Smooth muscle cell (in vitro differentiated cells): Measurements from ENCODE around the gene CXCR6. TPM values are rescaled to one million over a fixed set of nuclear protein-coding genes. Genes with fewer than 3 reads are reported as not detected.

Source experiments
- DNase-seq: peaks from one replicate; lab custom pipeline; 2025; ENCODE audit not compliant: unreplicated experiment; lab: John Stamatoyannopoulos, UW
- H2AFZ ChIP-seq: fragments of 200-600 bp; sonication (generic); 2 replicates; pipeline ENCODE4 v1.6.0; 2016; ENCODE audit warnings: antibody characterized with exemption, low read depth, mild to moderate bottlenecking
- H3F3A ChIP-seq: fragments of 200-600 bp; sonication (generic); 2 replicates; pipeline ENCODE4 v1.6.0; 2017; ENCODE audit warnings: antibody characterized with exemption, low read depth
- H3K27ac ChIP-seq: fragments of 200-600 bp; sonication (generic); 2 replicates; pipeline ENCODE4 v1.5.1; 2016; ENCODE audit warnings: low read depth, mild to moderate bottlenecking
- H3K27me3 ChIP-seq: fragments of 200-600 bp; sonication (generic); 2 replicates; pipeline ENCODE4 v1.6.1; 2016; ENCODE audit warnings: low read depth, mild to moderate bottlenecking
- H3K36me3 ChIP-seq: fragments of 200-600 bp; sonication (generic); 2 replicates; pipeline ENCODE4 v1.5.1; 2016; ENCODE audit warnings: low read depth
- H3K4me1 ChIP-seq: fragments of 200-600 bp; sonication (generic); 2 replicates; pipeline ENCODE4 v1.5.1; 2016; ENCODE audit warnings: low read depth
- H3K4me2 ChIP-seq: fragments of 200-600 bp; sonication (generic); 2 replicates; pipeline ENCODE4 v1.6.0; 2016; ENCODE audit warnings: mild to moderate bottlenecking
- H3K4me3 ChIP-seq: fragments of 200-600 bp; sonication (generic); 2 replicates; pipeline ENCODE4 v1.5.1; 2016; ENCODE audit warnings: mild to moderate bottlenecking
- H3K79me2 ChIP-seq: fragments of 200-600 bp; sonication (generic); 2 replicates; pipeline ENCODE4 v1.6.0; 2016; ENCODE audit warnings: low read depth, mild to moderate bottlenecking
- H3K9ac ChIP-seq: fragments of 200-600 bp; sonication (generic); 2 replicates; pipeline ENCODE4 v1.6.0; 2016; ENCODE audit warnings: low read depth
- H3K9me3 ChIP-seq: fragments of 200-600 bp; sonication (generic); replicated peaks from 2 replicates; pipeline ENCODE4 v1.5.1; 2016; ENCODE audit warnings: low read depth
- H4K20me1 ChIP-seq: fragments of 200-600 bp; sonication (generic); 2 replicates; pipeline ENCODE4 v1.6.0; 2016; ENCODE audit warnings: low read depth
- WGBS: methylation state at CpG from one replicate; pipeline ENCODE4 v1.1.7; 2016; ENCODE audit warnings: low lambda C conversion rate; 5-methylcytosine and 5-hydroxymethylcytosine counted together
- polyA plus RNA-seq: library from polyadenylated mRNA; unstranded; fragments of >200 nt; fragmentation: Nextera tagmentation; extraction: Ambion mirVana; gene quantifications from 2 replicates; pipeline ENCODE4 v1.2.1, GENCODE V29; 2016
- total RNA-seq: library from RNA; depleted of rRNA; stranded (reverse); fragments of >200 nt; gene quantifications from 2 replicates; pipeline ENCODE4 v1.2.3, GENCODE V29; 2014
- TF ChIP-seq, protein P1 (sequence below): fragments of 200-600 bp; sonication (generic); IDR thresholded peaks from 2 replicates; pipeline ENCODE4 v1.5.1; 2017; ENCODE audit warnings: borderline replicate concordance, mild to moderate bottlenecking, antibody characterized with exemption; ENCODE audit not compliant: insufficient read depth, poor library complexity, severe bottlenecking

CXCR6 gene
- total and polyA plus RNA-seq, 2 experiments from 2014 or later = 0.19 to 0.81 TPM

DNA sequence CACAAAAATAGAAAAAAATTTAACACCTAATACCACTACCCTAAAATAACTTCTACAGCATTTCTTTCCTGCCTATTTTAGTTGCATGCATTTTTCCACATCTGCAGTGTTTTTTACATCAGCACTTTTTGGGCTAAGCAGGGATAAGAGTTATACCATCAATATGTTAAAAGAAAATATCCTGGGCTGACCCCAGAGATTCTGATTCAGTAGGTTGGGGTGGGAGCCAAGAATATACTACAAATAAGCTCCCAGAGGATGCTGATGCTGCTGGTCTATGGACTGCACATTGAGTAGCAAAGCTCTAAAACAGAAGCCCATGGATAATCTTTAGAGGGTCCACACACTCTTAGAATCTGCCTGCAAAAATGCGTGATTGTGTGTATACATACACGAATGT lies 37.6 kb downstream of the CXCR6 start:
- no peak for DNase-seq
- no peaks in the 10 kb centered on the region for H4K20me1 ChIP-seq

DNA sequence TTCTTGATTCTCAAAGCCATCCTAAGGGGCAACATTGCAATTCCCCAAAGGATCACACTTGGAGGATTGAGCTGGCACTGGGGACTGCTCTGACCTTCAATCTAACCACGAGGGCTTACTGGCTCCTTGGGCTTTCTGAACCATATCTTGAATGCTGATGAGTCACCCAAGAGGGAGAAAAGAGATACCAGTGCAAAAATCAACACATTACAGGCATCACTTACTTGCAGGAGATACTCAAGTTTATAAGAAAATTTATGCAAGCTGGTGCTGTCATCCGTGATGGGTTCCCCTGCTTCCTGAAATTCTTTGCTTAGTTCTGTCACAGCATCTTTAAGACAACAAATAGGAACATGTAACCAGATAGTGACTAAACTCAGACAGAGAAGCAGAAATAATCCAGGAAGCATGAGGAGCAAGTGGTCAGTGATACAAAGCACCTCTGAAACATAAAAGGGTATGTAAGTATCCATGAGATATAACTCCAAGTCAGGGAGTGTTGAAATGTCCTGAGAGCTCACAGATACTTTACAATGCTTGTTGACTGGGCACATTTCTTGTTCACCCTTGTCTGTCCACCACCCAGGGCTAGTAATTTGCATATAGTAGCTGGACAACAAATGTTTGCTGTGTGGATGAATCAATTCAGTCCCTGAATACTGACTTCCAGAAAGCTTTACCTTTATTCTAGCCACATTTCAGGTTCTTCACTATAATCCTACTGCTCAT lies 38.2 kb downstream of the CXCR6 start:
- TF ChIP-seq, protein P1, sequence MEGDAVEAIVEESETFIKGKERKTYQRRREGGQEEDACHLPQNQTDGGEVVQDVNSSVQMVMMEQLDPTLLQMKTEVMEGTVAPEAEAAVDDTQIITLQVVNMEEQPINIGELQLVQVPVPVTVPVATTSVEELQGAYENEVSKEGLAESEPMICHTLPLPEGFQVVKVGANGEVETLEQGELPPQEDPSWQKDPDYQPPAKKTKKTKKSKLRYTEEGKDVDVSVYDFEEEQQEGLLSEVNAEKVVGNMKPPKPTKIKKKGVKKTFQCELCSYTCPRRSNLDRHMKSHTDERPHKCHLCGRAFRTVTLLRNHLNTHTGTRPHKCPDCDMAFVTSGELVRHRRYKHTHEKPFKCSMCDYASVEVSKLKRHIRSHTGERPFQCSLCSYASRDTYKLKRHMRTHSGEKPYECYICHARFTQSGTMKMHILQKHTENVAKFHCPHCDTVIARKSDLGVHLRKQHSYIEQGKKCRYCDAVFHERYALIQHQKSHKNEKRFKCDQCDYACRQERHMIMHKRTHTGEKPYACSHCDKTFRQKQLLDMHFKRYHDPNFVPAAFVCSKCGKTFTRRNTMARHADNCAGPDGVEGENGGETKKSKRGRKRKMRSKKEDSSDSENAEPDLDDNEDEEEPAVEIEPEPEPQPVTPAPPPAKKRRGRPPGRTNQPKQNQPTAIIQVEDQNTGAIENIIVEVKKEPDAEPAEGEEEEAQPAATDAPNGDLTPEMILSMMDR = no peak
- peak overlapping the region; percentile 14 for H3K4me2 ChIP-seq
- peaks cover 10% of the 10 kb centered on the region for H3F3A ChIP-seq
- no peaks in the 10 kb centered on the region for H3K9me3 ChIP-seq
- 30% methylated on average over 2 of the region's 2 CpGs for whole genome bisulfite sequencing
- H4K20me1 ChIP-seq = no peaks in the 10 kb centered on the region
- H3K9ac ChIP-seq = no peak overlapping the region
- H3K4me3 ChIP-seq = no peak overlapping the region
- H3K4me1 ChIP-seq = no peaks in the 10 kb centered on the region
- peak overlapping the region; percentile 8 for H3K27ac ChIP-seq
- no peaks in the 10 kb centered on the region for H3K27me3 ChIP-seq
- DNase-seq = no peak
- H3K36me3 ChIP-seq = no peaks in the 10 kb centered on the region
- no peaks in the 10 kb centered on the region for H3K79me2 ChIP-seq
- H2AFZ ChIP-seq = no peak overlapping the region

More for the DNA sequence above, 37.6 kb downstream of the CXCR6 start:
- no peaks in the 10 kb centered on the region for H3K79me2 ChIP-seq
- no peaks in the 10 kb centered on the region for H3K27me3 ChIP-seq
- no peak overlapping the region for H3K9ac ChIP-seq
- peaks cover 7% of the 10 kb centered on the region for H3F3A ChIP-seq
- H3K4me2 ChIP-seq = peak overlapping the region; percentile 14
- H3K4me3 ChIP-seq = no peak overlapping the region
- no peaks in the 10 kb centered on the region for H3K36me3 ChIP-seq
- no peak overlapping the region for H2AFZ ChIP-seq
- TF ChIP-seq, protein P1 = no peak
- H3K9me3 ChIP-seq = no peaks in the 10 kb centered on the region
- H3K4me1 ChIP-seq = no peaks in the 10 kb centered on the region
- WGBS = 89% methylated on average over 2 of the region's 2 CpGs
- H3K27ac ChIP-seq = peak overlapping the region; percentile 8

DNA sequence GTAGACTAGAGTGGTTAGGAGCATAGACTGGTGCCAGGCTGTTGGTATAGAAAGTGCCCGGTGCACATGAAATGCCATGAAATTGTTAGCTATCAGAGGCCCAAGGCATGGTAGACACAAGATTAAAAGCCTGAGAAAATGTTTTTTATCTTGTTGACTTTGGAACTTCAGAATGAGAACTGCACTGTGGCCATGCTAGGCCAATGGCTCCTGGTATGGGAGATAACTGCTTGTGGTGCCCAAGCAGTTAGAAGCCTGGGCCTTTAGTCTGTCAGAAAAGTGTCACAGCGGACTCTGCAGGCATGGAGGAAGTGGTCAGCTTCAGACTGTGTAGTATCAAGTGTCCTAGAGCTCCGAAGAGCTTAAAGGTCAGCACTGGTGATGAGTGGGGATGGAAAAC lies 40.5 kb downstream of the CXCR6 start:
- H3K9me3 ChIP-seq = no peaks in the 10 kb centered on the region
- H3K4me3 ChIP-seq = no peak overlapping the region
- peaks cover 10% of the 10 kb centered on the region for H3K4me1 ChIP-seq
- H3K79me2 ChIP-seq = no peaks in the 10 kb centered on the region
- no peak for DNase-seq
- no peaks in the 10 kb centered on the region for H3K27me3 ChIP-seq
- TF ChIP-seq, protein P1 = no peak
- WGBS = 46% methylated on average over 3 of the region's 3 CpGs
- no peak overlapping the region for H3K27ac ChIP-seq
- H2AFZ ChIP-seq = no peak overlapping the region
- no peak overlapping the region for H3K9ac ChIP-seq
- H3K4me2 ChIP-seq = peak overlapping the region; percentile 27
- peaks cover 15% of the 10 kb centered on the region for H3F3A ChIP-seq
- H4K20me1 ChIP-seq = no peaks in the 10 kb centered on the region
- H3K36me3 ChIP-seq = no peaks in the 10 kb centered on the region
